D721Med (cell line): Measurements from ENCODE around the gene DYRK3.

Experiments
- DNase-seq: peaks from one replicate; pipeline ENCODE4 v3.0.0; 2011; ENCODE audit warnings: low spot score; ENCODE audit not compliant: insufficient read length
- FAIRE-seq: peaks from 2 replicates; lab custom pipeline; 2011; peaks lifted over from hg19 to GRCh38; lab: Jason Lieb, UNC
- TF ChIP-seq, protein P1 (sequence below): IDR thresholded peaks from 2 replicates; pipeline ENCODE4 v1.5.1; 2012; ENCODE audit warnings: mild to moderate bottlenecking, control low read depth; ENCODE audit not compliant: insufficient read depth; ENCODE audit errors: missing control alignments

DYRK3 gene

DNA sequence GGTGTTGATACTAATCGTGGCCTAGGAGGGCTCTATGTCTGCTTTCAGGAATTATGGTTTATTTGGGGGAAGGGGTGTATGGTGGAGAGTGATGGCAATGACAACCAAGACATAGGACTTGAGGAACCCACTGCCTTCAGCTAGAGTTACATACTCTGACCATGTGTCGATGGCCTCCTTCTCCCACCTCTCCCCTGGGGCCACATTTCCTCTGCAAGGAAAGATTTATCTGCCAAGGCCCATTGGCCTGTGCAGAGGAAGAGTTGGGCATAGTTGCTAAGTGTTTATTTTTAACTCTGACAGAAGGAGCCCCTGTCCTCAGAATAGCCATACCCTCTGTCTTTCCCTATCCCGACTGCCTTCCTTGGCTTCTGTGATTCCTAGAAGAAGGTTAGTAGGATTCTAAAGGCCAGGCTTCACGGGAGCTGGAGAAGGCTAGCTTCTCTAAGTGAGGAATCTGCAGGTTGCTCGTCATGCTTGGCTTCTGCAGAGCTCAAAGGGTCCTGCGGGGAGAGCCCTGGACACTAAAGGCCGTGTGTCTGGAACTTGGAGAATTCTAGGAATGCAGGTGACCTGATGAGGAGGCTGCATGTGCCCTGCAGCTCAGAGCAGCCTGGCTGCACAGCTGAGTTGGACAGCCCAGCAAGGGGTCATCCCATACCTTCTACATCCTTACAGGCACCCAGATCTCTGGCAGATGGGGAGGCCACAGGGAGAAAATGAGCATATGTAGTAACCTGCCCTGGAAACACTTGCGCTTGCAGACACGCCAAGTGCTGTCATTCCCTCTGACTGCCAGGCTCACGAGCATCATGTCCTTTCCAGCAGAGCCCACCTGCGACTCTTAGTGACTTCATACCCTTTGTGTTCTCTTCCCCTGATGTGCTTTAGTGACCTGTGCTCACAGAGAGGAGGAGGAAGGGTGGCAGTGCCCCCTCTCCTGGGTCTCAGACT is 59.1 kb downstream of the DYRK3 start:
- TF ChIP-seq, protein P1, sequence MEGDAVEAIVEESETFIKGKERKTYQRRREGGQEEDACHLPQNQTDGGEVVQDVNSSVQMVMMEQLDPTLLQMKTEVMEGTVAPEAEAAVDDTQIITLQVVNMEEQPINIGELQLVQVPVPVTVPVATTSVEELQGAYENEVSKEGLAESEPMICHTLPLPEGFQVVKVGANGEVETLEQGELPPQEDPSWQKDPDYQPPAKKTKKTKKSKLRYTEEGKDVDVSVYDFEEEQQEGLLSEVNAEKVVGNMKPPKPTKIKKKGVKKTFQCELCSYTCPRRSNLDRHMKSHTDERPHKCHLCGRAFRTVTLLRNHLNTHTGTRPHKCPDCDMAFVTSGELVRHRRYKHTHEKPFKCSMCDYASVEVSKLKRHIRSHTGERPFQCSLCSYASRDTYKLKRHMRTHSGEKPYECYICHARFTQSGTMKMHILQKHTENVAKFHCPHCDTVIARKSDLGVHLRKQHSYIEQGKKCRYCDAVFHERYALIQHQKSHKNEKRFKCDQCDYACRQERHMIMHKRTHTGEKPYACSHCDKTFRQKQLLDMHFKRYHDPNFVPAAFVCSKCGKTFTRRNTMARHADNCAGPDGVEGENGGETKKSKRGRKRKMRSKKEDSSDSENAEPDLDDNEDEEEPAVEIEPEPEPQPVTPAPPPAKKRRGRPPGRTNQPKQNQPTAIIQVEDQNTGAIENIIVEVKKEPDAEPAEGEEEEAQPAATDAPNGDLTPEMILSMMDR = no peak
- DNase-seq = no peak
- FAIRE-seq = no peak

DNA sequence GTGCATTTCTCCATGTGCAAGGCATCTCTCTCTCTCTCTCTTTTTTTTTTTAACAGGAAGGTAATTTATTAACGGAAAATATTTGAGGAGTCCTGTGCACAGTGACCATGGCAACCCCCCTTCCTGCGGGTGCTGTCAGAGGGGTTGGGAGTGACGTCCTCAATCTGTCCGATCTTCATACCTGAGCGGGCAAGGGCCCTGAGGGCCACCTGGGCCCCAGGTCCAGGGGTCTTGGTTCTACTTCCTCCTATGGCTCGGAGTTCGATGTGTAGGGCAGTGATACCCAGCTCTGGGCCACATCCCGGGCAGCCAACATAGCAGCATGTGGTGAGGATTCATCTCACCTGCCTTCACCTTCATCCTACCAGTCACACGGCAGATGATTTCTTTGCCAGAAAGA is 60.4 kb downstream of the DYRK3 start:
- FAIRE-seq = no peak

DNA sequence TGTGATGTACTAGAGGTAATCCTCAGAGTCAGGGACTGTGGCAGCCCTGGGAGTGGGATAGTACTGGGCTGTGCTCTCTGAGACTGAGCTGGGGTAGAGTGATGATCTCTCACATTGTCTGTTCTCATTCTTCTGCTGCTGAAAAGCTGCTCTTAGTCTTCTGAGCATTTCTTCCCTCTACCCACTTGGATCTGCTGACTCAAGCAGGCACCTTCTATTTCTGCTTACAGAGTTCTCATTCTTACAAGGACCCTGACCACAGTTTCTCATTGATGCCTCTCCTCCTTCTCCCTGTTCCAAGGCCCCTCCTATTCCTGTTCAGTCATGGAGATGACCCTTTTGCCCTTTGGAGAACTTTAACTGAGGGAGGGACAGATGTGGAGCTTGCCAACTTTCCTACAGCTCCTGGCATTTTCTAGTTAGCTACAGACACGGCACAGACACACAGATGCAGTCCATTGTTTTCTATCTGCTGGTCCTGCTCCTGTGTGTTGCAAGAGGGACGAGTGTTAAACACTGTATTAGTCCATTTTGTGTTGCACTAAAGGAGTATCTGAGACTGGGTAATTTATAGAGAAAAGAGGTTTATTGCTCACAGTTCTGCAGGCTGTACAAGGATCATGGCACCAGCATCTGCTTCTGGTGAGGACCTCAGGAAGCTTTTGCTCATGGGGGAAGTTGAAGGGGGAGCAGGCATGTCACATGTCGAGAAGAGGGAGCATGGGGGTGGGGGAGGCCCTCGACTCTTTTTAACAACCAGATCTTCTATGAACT is 61.7 kb downstream of the DYRK3 start:
- TF ChIP-seq, protein P1 = no peak
- FAIRE-seq (no peak), DNase-seq (no peak)

More for the DNA sequence above, 60.4 kb downstream of the DYRK3 start:
- DNase-seq = no peak
- TF ChIP-seq, protein P1 = no peak

DNA sequence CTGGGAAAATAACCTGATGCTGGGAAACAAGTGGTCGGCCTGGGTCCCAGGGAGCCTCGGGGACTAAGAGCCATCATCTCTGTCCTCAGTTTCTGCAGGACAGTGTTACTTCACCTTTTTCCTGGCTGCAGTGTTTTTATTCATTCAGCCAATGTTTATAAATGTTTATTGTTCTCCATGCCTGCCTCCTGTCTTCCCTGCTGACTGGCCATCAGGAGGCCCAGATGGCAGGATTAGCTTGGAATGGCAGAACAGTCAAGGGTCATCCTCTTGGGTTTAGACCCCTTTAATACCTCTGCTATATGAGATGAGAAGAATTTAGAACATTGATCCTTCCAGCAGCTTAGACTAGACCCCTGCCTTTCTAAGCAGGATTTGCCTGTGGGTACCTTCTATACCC is 62.7 kb downstream of the DYRK3 start:
- TF ChIP-seq, protein P1 = no peak
- no peak for FAIRE-seq
- DNase-seq = no peak
